PC-3 (cell line): ENCODE results near the gene ALPK1.

ENCODE experiments used
- EZH2 ChIP-seq: fragments of 300-600 bp; sonication (generic); IDR thresholded peaks from one replicate; pipeline ENCODE4 v1.6.1; 2017; ENCODE audit warnings: antibody characterized with exemption, mild to moderate bottlenecking, low read length; ENCODE audit not compliant: unreplicated experiment
- TF ChIP-seq, protein P1 (sequence below): fragments of 300-600 bp; sonication (generic); conservative IDR thresholded peaks from 2 replicates; pipeline ENCODE4 v1.5.1; 2017; ENCODE audit warnings: antibody characterized with exemption, low read depth, mild to moderate bottlenecking, low read length

DNA sequence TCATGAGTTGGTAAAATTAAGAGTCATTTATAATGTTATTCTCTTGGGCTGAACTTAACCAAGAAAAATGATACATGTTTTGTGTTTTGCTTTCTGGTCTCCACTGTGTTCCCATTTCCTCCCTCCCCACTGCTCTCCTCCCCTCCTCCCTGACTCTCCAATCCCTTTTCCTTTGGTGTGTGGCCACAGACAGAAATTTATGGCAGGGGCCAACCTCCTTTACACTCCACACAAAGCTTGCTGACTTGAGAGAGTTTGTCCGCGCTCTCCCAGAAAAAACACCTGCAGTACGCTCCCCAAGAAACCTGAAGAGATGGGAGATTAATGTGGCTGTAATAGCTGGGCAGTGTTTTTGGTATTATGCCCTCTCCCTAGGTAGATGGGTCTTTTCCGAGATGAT is 88.9 kb downstream of the ALPK1 start:
- no peak for TF ChIP-seq EZH2
- TF ChIP-seq, protein P1, sequence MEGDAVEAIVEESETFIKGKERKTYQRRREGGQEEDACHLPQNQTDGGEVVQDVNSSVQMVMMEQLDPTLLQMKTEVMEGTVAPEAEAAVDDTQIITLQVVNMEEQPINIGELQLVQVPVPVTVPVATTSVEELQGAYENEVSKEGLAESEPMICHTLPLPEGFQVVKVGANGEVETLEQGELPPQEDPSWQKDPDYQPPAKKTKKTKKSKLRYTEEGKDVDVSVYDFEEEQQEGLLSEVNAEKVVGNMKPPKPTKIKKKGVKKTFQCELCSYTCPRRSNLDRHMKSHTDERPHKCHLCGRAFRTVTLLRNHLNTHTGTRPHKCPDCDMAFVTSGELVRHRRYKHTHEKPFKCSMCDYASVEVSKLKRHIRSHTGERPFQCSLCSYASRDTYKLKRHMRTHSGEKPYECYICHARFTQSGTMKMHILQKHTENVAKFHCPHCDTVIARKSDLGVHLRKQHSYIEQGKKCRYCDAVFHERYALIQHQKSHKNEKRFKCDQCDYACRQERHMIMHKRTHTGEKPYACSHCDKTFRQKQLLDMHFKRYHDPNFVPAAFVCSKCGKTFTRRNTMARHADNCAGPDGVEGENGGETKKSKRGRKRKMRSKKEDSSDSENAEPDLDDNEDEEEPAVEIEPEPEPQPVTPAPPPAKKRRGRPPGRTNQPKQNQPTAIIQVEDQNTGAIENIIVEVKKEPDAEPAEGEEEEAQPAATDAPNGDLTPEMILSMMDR: no peak
